Bronchial epithelial cell (primary cell): Measurements from ENCODE around the gene DTNB. TPM values are rescaled to one million over a fixed set of nuclear protein-coding genes. Genes with fewer than 3 reads are reported as not detected.

ENCODE experiments used
- DNase-seq: peaks from one replicate; pipeline ENCODE4 v3.0.0-alpha.2; 2010; ENCODE audit warnings: low read depth
- FAIRE-seq: peaks from 2 replicates; lab custom pipeline; 2011; peaks lifted over from hg19 to GRCh38; lab: Jason Lieb, UNC
- H3K27me3 ChIP-seq: 2 replicates; pipeline ENCODE4 v1.5.1; 2011; ENCODE audit warnings: low read length; ENCODE audit not compliant: control insufficient read depth, insufficient read depth
- H3K36me3 ChIP-seq: 2 replicates; pipeline ENCODE4 v1.5.1; 2011; ENCODE audit warnings: low read length; ENCODE audit not compliant: control insufficient read depth, insufficient read depth
- H3K4me3 ChIP-seq: 2 replicates; pipeline ENCODE4 v1.5.1; 2011; ENCODE audit warnings: mild to moderate bottlenecking, low read depth, low read length, control low read depth
- CTCF ChIP-seq: IDR thresholded peaks from 2 replicates; pipeline ENCODE4 v1.5.1; 2011; ENCODE audit warnings: mild to moderate bottlenecking, moderate library complexity, low read length, control low read depth, inconsistent platforms; ENCODE audit not compliant: insufficient read depth, severe bottlenecking
- total RNA-seq: library from RNA; depleted of rRNA; stranded (reverse); fragments of >200 nt; gene quantifications from 2 replicates; pipeline ENCODE4 v1.2.1, GENCODE V29; 2014

Gene DTNB
- total RNA-seq, 1 donor from 2014 or later = 8.4 TPM

DNA sequence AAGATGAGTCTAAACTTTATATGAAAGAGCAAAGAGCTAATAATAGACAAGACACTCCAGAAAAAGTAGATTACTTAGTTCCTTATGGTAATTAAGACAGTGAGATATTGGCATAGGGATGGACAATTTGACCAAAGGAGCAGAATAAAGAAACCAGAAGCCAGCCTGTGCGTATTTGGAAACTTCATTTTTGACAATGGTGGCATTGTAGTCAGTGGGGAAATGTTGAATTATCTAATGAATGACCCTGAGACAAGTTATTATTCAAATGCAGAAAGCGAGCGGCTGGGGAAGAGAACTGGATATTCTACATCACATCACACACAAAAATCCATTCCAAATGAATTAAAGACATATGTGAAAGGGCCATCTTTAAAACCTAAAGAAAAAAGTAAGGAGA lies 144.3 kb downstream of the DTNB start:
- FAIRE-seq (no peak), DNase-seq (no peak)
- Histone ChIP-seq H3K27me3 (no peaks in the 10 kb centered on the region), H3K36me3 (peaks cover 1% of the 10 kb centered on the region), H3K4me3 (no peak overlapping the region)
- no peak for TF ChIP-seq CTCF

- no peaks in the 10 kb centered on the region for H3K27me3 ChIP-seq
- TF ChIP-seq CTCF = no peak
- FAIRE-seq (no peak), DNase-seq (peak; percentile 33)
- H3K36me3 ChIP-seq = peaks cover 1% of the 10 kb centered on the region
- no peak overlapping the region for H3K4me3 ChIP-seq
Measured at GRCh38 chr2:25528173-25528572, 145.2 kb downstream of the DTNB start.

DNA sequence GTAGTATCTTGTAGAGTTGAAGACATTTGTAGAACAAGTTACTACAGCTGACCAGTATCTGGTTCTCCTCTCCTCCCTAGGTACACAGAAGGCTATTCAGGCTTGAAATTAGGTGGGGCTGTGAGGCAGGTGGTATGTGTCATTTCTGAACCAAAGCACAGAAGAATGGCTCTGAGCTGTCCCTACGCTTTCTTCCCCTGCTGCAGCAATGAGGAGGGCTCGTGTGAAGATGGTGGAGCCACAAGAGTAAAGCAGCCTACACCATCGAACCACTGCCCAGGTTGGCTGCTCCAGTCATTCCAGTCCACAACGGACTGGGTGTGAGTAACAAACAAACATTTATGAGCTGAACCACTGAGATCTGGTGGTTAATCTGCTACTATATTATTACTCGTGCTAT lies 148.9 kb downstream of the DTNB start:
- DNase-seq (no peak), FAIRE-seq (no peak)
- Histone ChIP-seq H3K27me3 (no peaks in the 10 kb centered on the region), H3K4me3 (no peak overlapping the region), H3K36me3 (peaks cover 1% of the 10 kb centered on the region)
- no peak for TF ChIP-seq CTCF

DNA sequence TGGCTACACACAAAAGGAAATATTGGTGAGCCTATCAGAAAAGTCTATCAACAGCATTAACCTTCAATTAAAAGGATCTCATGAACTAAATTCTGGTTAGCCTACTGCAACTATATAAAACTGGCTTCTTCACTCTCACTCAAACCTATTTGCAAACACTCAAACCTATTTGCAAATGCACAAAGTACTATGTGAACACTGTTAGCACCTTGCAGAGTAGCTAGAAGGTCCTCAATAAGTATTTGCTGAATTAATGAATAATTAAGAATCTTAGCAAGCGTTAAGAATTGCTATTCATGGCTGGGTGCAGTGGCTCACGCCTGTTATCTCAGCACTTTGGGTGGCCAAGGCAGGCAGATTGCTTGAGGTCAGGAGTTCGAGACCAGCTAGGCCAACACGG lies 150.3 kb downstream of the DTNB start:
- peaks cover 1% of the 10 kb centered on the region for H3K36me3 ChIP-seq
- no peak for TF ChIP-seq CTCF
- DNase-seq = no peak
- no peaks in the 10 kb centered on the region for H3K27me3 ChIP-seq
- no peak overlapping the region for H3K4me3 ChIP-seq
- no peak for FAIRE-seq

DNA sequence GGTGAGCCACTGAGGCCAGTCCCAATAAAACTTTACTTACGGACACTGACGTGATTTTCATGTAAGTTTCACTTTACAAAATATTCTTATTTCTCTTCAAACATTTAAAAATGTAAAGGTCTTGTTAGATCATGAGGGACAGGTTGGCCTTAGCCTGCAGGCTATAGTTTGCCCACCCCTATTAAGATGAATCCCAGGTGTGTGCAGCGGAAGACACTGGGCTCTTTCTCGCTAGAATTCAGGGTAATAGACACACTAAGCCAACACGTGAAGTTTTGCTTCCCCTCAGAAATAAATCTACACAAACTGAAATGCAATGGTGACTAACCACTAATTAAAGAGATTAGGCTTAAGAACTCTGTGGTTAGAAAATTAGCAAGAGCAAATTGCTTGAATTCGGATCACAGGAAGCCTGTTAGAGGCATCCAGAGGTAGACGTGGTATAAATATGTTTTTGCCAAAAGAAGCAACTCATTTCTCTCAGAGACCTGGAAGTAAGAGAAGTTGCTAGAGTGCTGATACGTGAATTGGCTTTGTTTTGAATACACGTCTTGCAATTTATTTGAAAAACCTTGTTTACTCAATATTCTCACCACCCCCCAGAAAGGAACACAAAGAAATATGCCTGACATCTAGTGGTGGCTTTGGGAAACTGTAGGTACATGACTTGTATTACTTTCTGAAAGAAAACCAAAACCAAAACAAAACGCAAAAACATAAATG lies 151.6 kb downstream of the DTNB start:
- FAIRE-seq (no peak), DNase-seq (peak; percentile 63)
- TF ChIP-seq CTCF = peak; percentile 51
- H3K36me3 ChIP-seq = peaks cover 1% of the 10 kb centered on the region
- no peak overlapping the region for H3K4me3 ChIP-seq
- no peaks in the 10 kb centered on the region for H3K27me3 ChIP-seq

GRCh38 chr2:25521126-25521525 lies 152.3 kb downstream of the DTNB start:
- Histone ChIP-seq H3K27me3 (no peaks in the 10 kb centered on the region), H3K4me3 (no peak overlapping the region), H3K36me3 (peaks cover 1% of the 10 kb centered on the region)
- no peak for FAIRE-seq
- no peak for DNase-seq
- no peak for TF ChIP-seq CTCF
